Activated CD4-positive, alpha-beta T cell treated with anti-CD3 and anti-CD28 coated beads, Interleukin-2, amount 10 ng/mL, durations not matched to agents 7 days and 5 days (primary cell): ENCODE results near the gene HOXB6. TPM values are rescaled to one million over a fixed set of nuclear protein-coding genes. Genes with fewer than 3 reads are reported as not detected.

Experiments
- CTCF ChIA-PET: fragments of 350-600 bp; sonication (Branson Sonifier 250); formaldehyde crosslinking; loops from one replicate; lab custom pipeline; 2021; ENCODE audit warnings: antibody characterized with exemption; lab: Charles Lee
- POLR2A ChIA-PET: fragments of 350-600 bp; sonication (Branson Sonifier 250); formaldehyde crosslinking; loops from one replicate; lab custom pipeline; 2021; ENCODE audit warnings: antibody characterized with exemption; lab: Charles Lee
- DNase-seq: peaks from one replicate; pipeline ENCODE4 v3.0.0-alpha.2; 2020
- H3K27ac Mint-ChIP-seq: one replicate; pipeline ENCODE4 v1.8.0; 2021; ENCODE audit warnings: mild to moderate bottlenecking, moderate library complexity, mixed read lengths
- H3K27me3 Mint-ChIP-seq: one replicate; pipeline ENCODE4 v1.8.0; 2021; ENCODE audit warnings: mixed read lengths
- H3K36me3 Mint-ChIP-seq: one replicate; pipeline ENCODE4 v1.8.0; 2021; ENCODE audit warnings: low read depth, mixed read lengths
- H3K4me1 Mint-ChIP-seq: one replicate; pipeline ENCODE4 v1.8.0; 2021; ENCODE audit warnings: mixed read lengths
- H3K4me3 Mint-ChIP-seq: one replicate; pipeline ENCODE4 v1.8.0; 2021; ENCODE audit warnings: mild to moderate bottlenecking, moderate library complexity, mixed read lengths
- H3K9me3 Mint-ChIP-seq: one replicate; pipeline ENCODE4 v1.8.0; 2021; ENCODE audit warnings: mixed read lengths
- total RNA-seq, 2 experiments: library from RNA; stranded (reverse); gene quantifications; one replicate each; pipeline ENCODE4 v1.2.3, GENCODE V29; 2021

Gene HOXB6
- total RNA-seq, 2 experiments from 2014 or later = not detected

- Mint-ChIP-seq H3K4me1 (peaks cover 6% of the 10 kb centered on the region), H3K4me3 (no peak overlapping the region), H3K36me3 (no peaks in the 10 kb centered on the region), H3K9me3 (no peaks in the 10 kb centered on the region), H3K27me3 (peaks cover 36% of the 10 kb centered on the region), H3K27ac (no peak overlapping the region)
- no peak for DNase-seq
- POLR2A ChIA-PET = no interaction called here
- CTCF ChIA-PET = no interaction called here
Observed at GRCh38 chr17:48565022-48565554, 39.7 kb downstream of the HOXB6 start.

GRCh38 chr17:48564188-48565021 is 40.4 kb downstream of the HOXB6 start:
- no peaks in the 10 kb centered on the region for H3K36me3 Mint-ChIP-seq
- no peak overlapping the region for H3K4me3 Mint-ChIP-seq
- peaks cover 31% of the 10 kb centered on the region for H3K27me3 Mint-ChIP-seq
- peaks cover 6% of the 10 kb centered on the region for H3K4me1 Mint-ChIP-seq
- no peak for DNase-seq
- POLR2A ChIA-PET = no interaction called here
- no peaks in the 10 kb centered on the region for H3K9me3 Mint-ChIP-seq
- CTCF ChIA-PET = no interaction called here
- no peak overlapping the region for H3K27ac Mint-ChIP-seq

GRCh38 chr17:48563867-48564187 is 41.0 kb downstream of the HOXB6 start:
- H3K27me3 Mint-ChIP-seq = peaks cover 26% of the 10 kb centered on the region
- no peaks in the 10 kb centered on the region for H3K36me3 Mint-ChIP-seq
- peaks cover 6% of the 10 kb centered on the region for H3K4me1 Mint-ChIP-seq
- DNase-seq = no peak
- no peak overlapping the region for H3K4me3 Mint-ChIP-seq
- no peaks in the 10 kb centered on the region for H3K9me3 Mint-ChIP-seq
- ChIA-PET POLR2A (no interaction called here), CTCF (interaction anchor here (0.6 kb wide), 1 partner anchor 39 kb away, joined by 3 read pairs; no protein-coding TSS in a partner anchor)
- no peak overlapping the region for H3K27ac Mint-ChIP-seq

- Mint-ChIP-seq H3K4me1 (peaks cover 5% of the 10 kb centered on the region), H3K9me3 (no peaks in the 10 kb centered on the region), H3K4me3 (no peak overlapping the region), H3K27ac (no peak overlapping the region), H3K36me3 (no peaks in the 10 kb centered on the region), H3K27me3 (peaks cover 26% of the 10 kb centered on the region)
- no peak for DNase-seq
- POLR2A ChIA-PET = no interaction called here
- CTCF ChIA-PET = interaction anchor here (0.6 kb wide), 1 partner anchor 38 kb away, joined by 3 read pairs; no protein-coding TSS in a partner anchor
Observed at GRCh38 chr17:48563385-48563838, 41.4 kb downstream of the HOXB6 start.

- ChIA-PET POLR2A (no interaction called here), CTCF (interaction anchor here (1.7 kb wide), 1 partner anchor 7 kb away, joined by 4 read pairs; no protein-coding TSS in a partner anchor)
- DNase-seq = no peak
- Mint-ChIP-seq H3K9me3 (no peaks in the 10 kb centered on the region), H3K4me1 (peaks cover 2% of the 10 kb centered on the region), H3K27me3 (peaks cover 27% of the 10 kb centered on the region), H3K4me3 (no peak overlapping the region), H3K36me3 (no peaks in the 10 kb centered on the region), H3K27ac (no peak overlapping the region)
Observed at GRCh38 chr17:48562934-48563333, 41.9 kb downstream of the HOXB6 start.

GRCh38 chr17:48561884-48562810 is 42.6 kb downstream of the HOXB6 start:
- POLR2A ChIA-PET = no interaction called here
- H3K27me3 Mint-ChIP-seq = peaks cover 33% of the 10 kb centered on the region
- H3K9me3 Mint-ChIP-seq = no peaks in the 10 kb centered on the region
- no peaks in the 10 kb centered on the region for H3K36me3 Mint-ChIP-seq
- peaks cover 2% of the 10 kb centered on the region for H3K4me1 Mint-ChIP-seq
- H3K4me3 Mint-ChIP-seq = no peak overlapping the region
- DNase-seq = no peak
- H3K27ac Mint-ChIP-seq = no peak overlapping the region
- CTCF ChIA-PET = interaction anchor here (1.7 kb wide), 1 partner anchor 8 kb away, joined by 4 read pairs; no protein-coding TSS in a partner anchor

- POLR2A ChIA-PET = no interaction called here
- peaks cover 51% of the 10 kb centered on the region for H3K27me3 Mint-ChIP-seq
- no peak for DNase-seq
- no peak overlapping the region for H3K27ac Mint-ChIP-seq
- H3K4me1 Mint-ChIP-seq = peaks cover 4% of the 10 kb centered on the region
- CTCF ChIA-PET = interaction anchor here (1.3 kb wide), 1 partner anchor 45 kb away, joined by 5 read pairs; no protein-coding TSS in a partner anchor
- no peak overlapping the region for H3K4me3 Mint-ChIP-seq
- H3K9me3 Mint-ChIP-seq = no peaks in the 10 kb centered on the region
- H3K36me3 Mint-ChIP-seq = no peaks in the 10 kb centered on the region
Observed at GRCh38 chr17:48559840-48560817, 44.7 kb downstream of the HOXB6 start.

GRCh38 chr17:48559122-48559839 is 45.5 kb downstream of the HOXB6 start:
- CTCF ChIA-PET = interaction anchor here (1.3 kb wide), 1 partner anchor 44 kb away, joined by 5 read pairs; no protein-coding TSS in a partner anchor
- Mint-ChIP-seq H3K9me3 (no peaks in the 10 kb centered on the region), H3K36me3 (no peaks in the 10 kb centered on the region), H3K4me3 (no peak overlapping the region), H3K4me1 (peaks cover 6% of the 10 kb centered on the region), H3K27ac (no peak overlapping the region), H3K27me3 (peaks cover 54% of the 10 kb centered on the region)
- DNase-seq = no peak
- POLR2A ChIA-PET = no interaction called here

- H3K27me3 Mint-ChIP-seq = peaks cover 57% of the 10 kb centered on the region
- no peaks in the 10 kb centered on the region for H3K9me3 Mint-ChIP-seq
- H3K36me3 Mint-ChIP-seq = no peaks in the 10 kb centered on the region
- no peak overlapping the region for H3K4me3 Mint-ChIP-seq
- no peak for DNase-seq
- no peak overlapping the region for H3K27ac Mint-ChIP-seq
- CTCF ChIA-PET = no interaction called here
- POLR2A ChIA-PET = no interaction called here
- H3K4me1 Mint-ChIP-seq = peaks cover 6% of the 10 kb centered on the region
Observed at GRCh38 chr17:48558831-48559121, 46.0 kb downstream of the HOXB6 start.

GRCh38 chr17:48558057-48558830 is 46.5 kb downstream of the HOXB6 start:
- CTCF ChIA-PET = interaction anchor here (1.5 kb wide), 1 partner anchor 9 kb away, joined by 3 read pairs; no protein-coding TSS in a partner anchor
- Mint-ChIP-seq H3K27ac (no peak overlapping the region), H3K9me3 (no peaks in the 10 kb centered on the region), H3K36me3 (no peaks in the 10 kb centered on the region), H3K27me3 (peaks cover 56% of the 10 kb centered on the region), H3K4me1 (peaks cover 6% of the 10 kb centered on the region), H3K4me3 (no peak overlapping the region)
- DNase-seq = no peak
- POLR2A ChIA-PET = no interaction called here
